Endometrial microvascular endothelial cells (primary cell): ENCODE results near the gene TNRC6A. TPM values are rescaled to one million over a fixed set of nuclear protein-coding genes. Genes with fewer than 3 reads are reported as not detected.
"Not testable (repeated sequence)": the region's sequence is repeated elsewhere in the genome, so short reads cannot be mapped to it uniquely, and the experiment has no call there.

Source experiments
- in situ Hi-C: cut with HindIII; loops from 2 replicates; pipeline ENCODE4 v1.10.0; 2017; ENCODE audit warnings: low sequenced_read_pairs, low pct_unique_long_range_greater_than_20kb; ENCODE audit errors: inconsistent ontology term
- total RNA-seq: library from RNA; depleted of rRNA; stranded (reverse); fragments of >200 nt; gene quantifications from one replicate; pipeline ENCODE4 v1.2.3, GENCODE V29; 2015; ENCODE audit errors: inconsistent ontology term

TNRC6A gene
- 32.1 TPM for total RNA-seq

- in situ Hi-C loops = no loop called here
Measured at GRCh38 chr16:24729243-24729950, at the start of gene TNRC6A. TNRC6A (plus strand) TSS chr16:24729651; CDS start chr16:24729842, 191 bp downstream.

DNA sequence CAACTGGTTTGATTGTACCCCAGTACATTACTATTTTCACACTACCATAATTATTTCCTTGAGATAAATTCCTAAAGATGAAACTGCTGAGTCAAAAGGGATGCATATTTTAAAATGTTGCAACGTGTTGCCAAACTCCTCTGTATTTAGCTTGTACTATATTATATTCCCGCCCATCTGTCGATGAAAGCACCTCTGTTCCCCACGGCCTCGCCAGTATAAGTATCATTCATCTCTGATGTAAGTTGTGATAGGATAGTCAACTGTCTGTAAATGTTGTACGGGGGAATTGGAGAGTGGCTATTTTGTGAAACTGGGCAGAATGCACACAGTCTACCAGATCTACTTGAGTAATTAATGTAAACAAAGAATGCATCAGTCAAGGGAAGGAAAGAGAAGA, 47.7 kb upstream of the TNRC6A start:
- in situ Hi-C loops = no loop called here

- in situ Hi-C loops = no loop called here
Measured at GRCh38 chr16:24683250-24683649, 46.2 kb upstream of the TNRC6A start.

GRCh38 chr16:24683847-24684493, 45.5 kb upstream of the TNRC6A start:
- in situ Hi-C loops = no loop called here

- in situ Hi-C loops = no loop called here
Measured at GRCh38 chr16:24685539-24686432, 43.7 kb upstream of the TNRC6A start.

- in situ Hi-C loops = no loop called here
Measured at GRCh38 chr16:24686678-24687077, 42.8 kb upstream of the TNRC6A start.

DNA sequence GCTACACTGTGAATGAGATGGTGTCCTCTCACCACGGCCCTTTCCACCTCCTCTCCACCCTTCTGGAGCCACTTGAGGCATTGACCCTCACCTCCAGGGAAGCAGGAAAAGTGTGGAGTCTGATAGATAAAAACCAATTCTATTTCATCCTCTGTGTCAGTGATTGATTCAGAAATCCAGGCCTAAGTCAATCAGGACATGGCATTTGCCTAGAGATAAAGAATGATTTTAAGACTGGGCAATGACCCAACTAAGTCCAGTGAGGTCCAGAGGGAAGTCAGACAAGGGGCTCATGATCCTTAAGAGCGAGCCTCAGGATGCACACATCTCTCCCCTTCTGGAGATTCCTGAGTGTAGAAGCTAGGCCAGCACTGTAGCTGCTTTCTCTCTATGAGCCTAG, 41.1 kb upstream of the TNRC6A start:
- in situ Hi-C loops = no loop called here

- in situ Hi-C loops = no loop called here
Measured at GRCh38 chr16:24689128-24689527, 40.3 kb upstream of the TNRC6A start.

DNA sequence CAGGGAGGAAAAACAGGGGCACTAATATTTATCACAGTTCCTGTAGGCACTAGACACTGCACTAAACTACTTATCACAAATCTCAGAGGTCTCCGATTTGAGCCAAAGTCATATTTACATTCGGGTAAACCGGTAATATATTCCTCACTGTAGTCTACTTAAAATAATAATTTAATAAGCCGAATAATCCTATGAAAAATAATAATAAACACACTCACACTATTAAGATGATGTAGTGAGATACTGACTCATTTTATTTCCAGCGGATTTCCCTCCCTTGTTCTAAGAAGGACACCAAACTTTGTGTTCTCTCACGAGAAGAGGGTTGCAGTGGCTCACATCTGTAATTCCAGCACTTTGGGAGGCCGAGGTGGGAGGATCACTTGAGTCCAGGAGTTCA, 36.6 kb upstream of the TNRC6A start:
- in situ Hi-C loops = no loop called here

DNA sequence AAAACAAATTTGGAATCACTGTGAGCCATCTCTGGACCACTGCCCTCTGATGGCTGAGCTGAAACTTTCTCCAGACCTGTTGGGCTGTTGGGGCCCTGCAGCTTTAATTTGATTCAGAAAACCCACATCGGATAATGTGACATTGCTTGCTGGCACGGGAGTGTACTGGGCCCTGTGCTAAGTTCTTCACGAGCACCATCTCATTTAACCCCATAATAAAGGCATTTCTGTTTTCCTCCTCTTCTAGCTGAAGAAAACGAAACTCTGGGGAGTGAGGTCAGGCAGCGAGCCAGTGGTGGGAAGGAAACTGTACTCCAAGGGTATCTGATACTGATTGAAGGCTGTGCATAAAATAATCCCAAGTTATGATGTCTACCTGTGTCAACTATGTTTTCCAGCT, 34.5 kb upstream of the TNRC6A start:
- in situ Hi-C loops = no loop called here

- in situ Hi-C loops = no loop called here
Measured at GRCh38 chr16:24696699-24697098, 32.8 kb upstream of the TNRC6A start.

DNA sequence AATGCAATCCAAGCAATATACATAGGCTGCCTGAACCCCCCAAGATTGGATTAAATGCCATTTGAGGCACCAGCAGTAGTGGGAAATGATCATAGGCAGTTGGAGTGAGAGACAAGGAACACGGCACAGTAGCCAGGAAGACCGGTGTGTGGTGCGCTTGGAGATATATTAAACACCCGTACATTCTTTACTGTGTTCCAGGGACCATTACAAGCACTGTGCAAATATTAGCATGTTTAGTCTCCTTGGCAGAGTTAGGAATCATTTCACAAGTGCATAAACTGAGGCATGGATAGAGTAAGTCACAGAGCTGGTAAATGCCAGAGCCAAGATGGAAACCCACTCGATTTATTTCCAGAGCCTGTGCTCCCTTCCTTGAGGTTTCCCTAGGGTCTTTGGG, 31.1 kb upstream of the TNRC6A start:
- in situ Hi-C loops = no loop called here

DNA sequence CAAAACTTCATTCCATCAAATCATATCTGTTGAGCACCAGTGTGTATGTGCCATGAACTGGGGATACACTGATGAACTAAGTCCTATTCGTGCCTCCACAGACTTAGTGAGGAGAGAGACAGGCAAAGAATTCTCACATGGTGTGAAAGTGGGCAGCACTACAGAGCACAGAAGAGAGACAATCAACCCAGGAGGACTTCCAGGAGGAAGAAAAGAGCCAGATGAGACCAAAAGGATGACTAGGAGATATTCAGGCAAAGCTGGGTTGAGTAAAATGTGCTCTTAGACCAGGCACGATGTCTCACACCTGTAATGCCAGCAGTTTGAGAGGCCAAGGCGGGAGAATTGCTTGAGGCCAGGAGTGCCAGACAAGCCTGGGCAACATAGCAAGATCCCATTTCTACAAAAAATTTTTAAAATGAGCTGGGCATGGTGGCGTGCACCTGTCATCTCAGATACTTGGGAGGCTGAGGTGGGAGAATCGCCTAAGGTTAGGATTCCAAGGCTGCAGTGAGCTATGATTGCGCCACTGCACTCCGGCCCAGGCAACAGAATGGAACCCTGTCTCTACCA, 30.2 kb upstream of the TNRC6A start:
- in situ Hi-C loops = no loop called here

- in situ Hi-C loops = no loop called here
Measured at GRCh38 chr16:24700549-24701392, 28.7 kb upstream of the TNRC6A start.

DNA sequence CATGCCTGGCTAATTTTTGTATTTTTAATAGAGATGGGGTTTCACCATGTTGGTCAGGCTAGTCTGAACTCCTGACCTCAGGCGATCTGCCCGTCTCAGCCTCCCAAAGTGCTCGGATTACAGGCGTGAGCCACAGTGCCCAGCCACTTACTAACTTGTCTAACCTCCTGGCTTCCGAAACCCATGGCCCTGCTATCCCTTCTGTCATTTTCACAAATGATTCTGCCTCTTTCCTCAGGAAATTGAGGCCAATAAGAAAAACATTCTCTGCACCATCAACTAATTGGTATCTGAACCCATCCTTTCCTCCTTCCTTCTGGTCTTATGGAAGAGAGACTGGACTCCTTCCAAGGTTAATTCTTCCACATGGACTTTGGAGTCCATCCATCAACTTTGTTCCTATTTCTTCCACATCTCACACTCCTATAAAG, 27.9 kb upstream of the TNRC6A start:
- in situ Hi-C loops = no loop called here

DNA sequence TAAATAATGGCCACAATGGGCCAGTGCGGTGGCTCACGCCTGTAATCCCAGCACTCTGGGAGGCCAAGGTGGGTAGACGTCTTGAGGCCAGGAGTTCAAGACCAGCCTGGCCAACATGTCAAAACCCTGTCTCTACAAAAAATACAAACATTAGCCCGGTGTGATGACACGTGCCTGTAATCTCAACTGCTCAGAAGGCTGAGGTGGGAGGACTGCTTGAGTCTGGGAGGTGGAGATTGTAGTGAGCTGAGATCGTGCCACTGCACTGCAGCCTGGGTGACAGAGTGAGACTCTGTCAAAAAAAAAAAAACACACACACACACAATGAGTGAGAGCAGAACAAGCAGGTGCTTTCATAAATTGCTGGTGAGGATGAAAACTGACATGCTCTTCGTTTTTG, 21.7 kb upstream of the TNRC6A start:
- in situ Hi-C loops = not testable (repeated sequence)

DNA sequence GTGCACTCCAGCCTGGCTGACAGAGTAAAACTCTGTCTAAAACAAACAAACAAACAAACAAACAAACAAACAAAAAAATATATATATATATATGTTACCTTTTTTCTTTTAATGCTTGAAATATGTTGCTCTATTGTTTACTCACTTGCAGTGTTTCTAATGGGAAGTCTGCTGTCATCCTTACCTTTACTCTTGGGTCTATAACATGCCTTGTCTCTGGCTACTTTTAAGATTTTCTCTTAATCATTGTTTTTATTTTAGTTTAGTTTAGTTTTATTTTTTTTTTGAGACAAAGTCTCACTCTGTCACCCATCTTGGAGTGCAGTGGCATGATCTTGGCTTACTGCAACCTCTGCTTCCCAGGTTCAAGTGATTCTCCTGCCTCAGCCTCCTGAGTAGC, 16.1 kb upstream of the TNRC6A start:
- in situ Hi-C loops = no loop called here

- in situ Hi-C loops = no loop called here
Measured at GRCh38 chr16:24717411-24717810, 12.0 kb upstream of the TNRC6A start.
